SK-N-SH (cell line): Measurements from ENCODE around the gene MSX1. TPM values are rescaled to one million over a fixed set of nuclear protein-coding genes. Genes with fewer than 3 reads are reported as not detected.

ENCODE experiments used
- CTCF ChIA-PET: fragments of 300-600, 350-600 bp; formaldehyde crosslinking; extraction: SDS; loops from one replicate; lab custom pipeline; 2021; lab: Yijun Ruan, JAX
- POLR2A ChIA-PET: fragments of 350-600 bp; sonication (Branson Sonifier 250); formaldehyde crosslinking; extraction: SDS; loops from one replicate; lab custom pipeline; 2020; ENCODE audit warnings: antibody characterized with exemption, inconsistent platforms; lab: Yijun Ruan, JAX
- DNase-seq: peaks from one replicate; pipeline ENCODE4 v3.0.0; 2012
- H2AFZ ChIP-seq: fragments of 200-600 bp; sonication (generic); 2 replicates; pipeline ENCODE4 v1.8.1; 2016; ENCODE audit warnings: antibody characterized with exemption, mild to moderate bottlenecking, low read depth
- H3F3A ChIP-seq: fragments of 200-600 bp; sonication (generic); replicated peaks from 2 replicates; pipeline ENCODE3; 2016; ENCODE audit warnings: antibody characterized with exemption, mild to moderate bottlenecking; ENCODE audit not compliant: insufficient read depth
- H3K27ac ChIP-seq, 2 experiments: fragments of 200-500 bp in 1 of 2; fragments of 200-600 bp in 1 of 2; sonication (Bioruptor generic) in 1 of 2; sonication (generic), shearing (Covaris generic) in 1 of 2; 2 replicates each; pipeline versions ENCODE4 v1.5.1 to v1.6.1; 2014 to 2016; ENCODE audit warnings: low read depth in 2 of 2, inconsistent platforms in 1 of 2, low read length in 1 of 2, mild to moderate bottlenecking in 1 of 2, mixed read lengths in 1 of 2
- H3K27me3 ChIP-seq: fragments of 200-600 bp; sonication (generic), shearing (Covaris generic); 2 replicates; pipeline ENCODE4 v1.6.1; 2016; ENCODE audit warnings: mixed run types; ENCODE audit not compliant: insufficient read depth
- H3K36me3 ChIP-seq, 2 experiments: fragments of 200-500 bp in 1 of 2; fragments of 200-600 bp in 1 of 2; sonication (Bioruptor generic) in 1 of 2; sonication (generic) in 1 of 2; replicated peaks in 1 of 2; 2 replicates each; pipeline versions ENCODE3 to v1.5.1; 2014 to 2016; ENCODE audit warnings: low read length in 1 of 2, mild to moderate bottlenecking in 1 of 2; ENCODE audit not compliant: insufficient read depth in 2 of 2, control insufficient read depth in 1 of 2
- H3K4me1 ChIP-seq, 2 experiments: fragments of 200-500 bp in 1 of 2; fragments of 200-600 bp in 1 of 2; sonication (Bioruptor generic) in 1 of 2; sonication (generic), shearing (Covaris generic) in 1 of 2; 2 replicates each; pipeline versions ENCODE4 v1.5.1 to v1.6.1; 2014 to 2016; ENCODE audit warnings: low read depth in 1 of 2, low read length in 1 of 2, mixed run types in 1 of 2; ENCODE audit not compliant: insufficient read depth in 2 of 2, control insufficient read depth in 1 of 2
- H3K4me2 ChIP-seq: fragments of 200-600 bp; sonication (generic), shearing (Covaris generic); 2 replicates; pipeline ENCODE4 v1.6.1; 2017; ENCODE audit warnings: mixed run types
- H3K4me3 ChIP-seq, 2 experiments: fragments of 200-500 bp in 1 of 2; fragments of 200-600 bp in 1 of 2; sonication (Bioruptor generic) in 1 of 2; sonication (generic), shearing (Covaris generic) in 1 of 2; 2 replicates each; pipeline versions ENCODE4 v1.5.1 to v1.8.1; 2014 to 2016; ENCODE audit warnings: low read depth in 2 of 2, inconsistent platforms in 1 of 2, low read length in 1 of 2, mild to moderate bottlenecking in 1 of 2, mixed read lengths in 1 of 2, moderate library complexity in 1 of 2
- H3K79me2 ChIP-seq: fragments of 200-600 bp; sonication (generic); 2 replicates; pipeline ENCODE4 v1.8.1; 2017; ENCODE audit warnings: mild to moderate bottlenecking; ENCODE audit not compliant: insufficient read depth
- H3K9ac ChIP-seq: fragments of 200-600 bp; sonication (generic); 2 replicates; pipeline ENCODE4 v1.6.1; 2017; ENCODE audit warnings: mixed run types
- H3K9me2 ChIP-seq: fragments of 200-600 bp; sonication (generic); 2 replicates; pipeline ENCODE4 v1.6.1; 2017; ENCODE audit warnings: mixed run types
- H3K9me3 ChIP-seq: fragments of 200-600 bp; sonication (generic); 2 replicates; pipeline ENCODE4 v1.6.1; 2017; ENCODE audit warnings: mixed run types, mild to moderate bottlenecking, moderate library complexity
- H4K20me1 ChIP-seq: fragments of 200-600 bp; sonication (generic); 2 replicates; pipeline ENCODE4 v1.6.1; 2017; ENCODE audit warnings: mild to moderate bottlenecking, mixed run types; ENCODE audit not compliant: insufficient read depth
- EP300 ChIP-seq, 2 experiments: IDR thresholded peaks; 2 replicates each; pipeline versions ENCODE4 v1.4.0 to v1.6.1; 2012; ENCODE audit warnings: borderline replicate concordance in 1 of 2, low read depth in 1 of 2, low read length in 1 of 2
- EZH2phosphoT487 ChIP-seq: fragments of 200-600 bp; sonication (generic); IDR thresholded peaks from 2 replicates; pipeline ENCODE4 v1.6.1; 2017; ENCODE audit warnings: low read depth, mixed run types, mild to moderate bottlenecking, antibody characterized with exemption, moderate library complexity, borderline replicate concordance
- FOXJ3 ChIP-seq: sonication (generic); formaldehyde crosslinking; IDR thresholded peaks from 2 replicates; pipeline ENCODE4 v1.5.1; 2020; ENCODE audit warnings: mild to moderate bottlenecking, missing genetic modification reagents
- IRF3 ChIP-seq: fragments of 150-350 bp; IDR thresholded peaks from 2 replicates; pipeline ENCODE4 v1.6.1; 2016; ENCODE audit warnings: mild to moderate bottlenecking, low read depth, low read length
- MAX ChIP-seq: IDR thresholded peaks from 2 replicates; pipeline ENCODE4 v1.4.0; 2012; ENCODE audit warnings: low read depth
- NFIC ChIP-seq: IDR thresholded peaks from 2 replicates; pipeline ENCODE4 v1.4.0; 2012; ENCODE audit warnings: borderline replicate concordance
- PBX3 ChIP-seq: IDR thresholded peaks from 2 replicates; pipeline ENCODE4; 2012
- RAD21 ChIP-seq: IDR thresholded peaks from 2 replicates; pipeline ENCODE4 v1.6.1; 2012; ENCODE audit warnings: mild to moderate bottlenecking, low read length
- RCOR1 ChIP-seq: fragments of 150-350 bp; IDR thresholded peaks from 2 replicates; pipeline ENCODE4 v1.6.1; 2017; ENCODE audit warnings: antibody characterized with exemption, low read length
- RXRA ChIP-seq: IDR thresholded peaks from 2 replicates; pipeline ENCODE4 v1.4.0; 2012; ENCODE audit warnings: low read depth, mild to moderate bottlenecking, borderline replicate concordance
- SIN3A ChIP-seq: IDR thresholded peaks from 2 replicates; pipeline ENCODE4 v1.6.1; 2012; ENCODE audit warnings: low read depth, mild to moderate bottlenecking, low read length, moderate library complexity, borderline replicate concordance
- SMC3 ChIP-seq: IDR thresholded peaks from 2 replicates; pipeline ENCODE4 v1.6.1; 2012; ENCODE audit warnings: low read depth, low read length, improper control_type of control experiment
- TAF1 ChIP-seq: IDR thresholded peaks from 2 replicates; pipeline ENCODE4 v1.6.1; 2012; ENCODE audit warnings: low read depth, mild to moderate bottlenecking, low read length, moderate library complexity, borderline replicate concordance
- TEAD4 ChIP-seq: IDR thresholded peaks from 2 replicates; pipeline ENCODE4 v1.4.0; 2012; ENCODE audit warnings: mild to moderate bottlenecking, borderline replicate concordance; ENCODE audit not compliant: insufficient read depth
- USF1 ChIP-seq: IDR thresholded peaks from 2 replicates; pipeline ENCODE4 v1.4.0; 2012; ENCODE audit warnings: low read depth, borderline replicate concordance
- WGBS: methylation state at CpG from one replicate; pipeline ENCODE4 v1.1.6; 2017; ENCODE audit warnings: low lambda C conversion rate; 5-methylcytosine and 5-hydroxymethylcytosine counted together
- polyA plus RNA-seq, 3 experiments: library from polyadenylated mRNA; depleted of rRNA; stranded (reverse); fragments of >200 nt; gene quantifications; 2 replicates each; pipeline ENCODE4 v1.2.3, GENCODE V29; 2012

Gene MSX1
- polyA plus RNA-seq, 1 of the 3 experiments (the other 2 are of a cell fraction) = 2.1 TPM

GRCh38 chr4:4843635-4844291 lies 15.7 kb upstream of the MSX1 start:
- no peaks in the 10 kb centered on the region for H3K9me2 ChIP-seq
- no peaks in the 10 kb centered on the region for H3K79me2 ChIP-seq
- no peak overlapping the region for H3K27ac ChIP-seq
- WGBS = 36% methylated on average over 11 of the region's 16 CpGs
- TF ChIP-seq TAF1 (no peak), TEAD4 (no peak), FOXJ3 (CRISPR knock-in tag) (no peak), RAD21 (no peak), SIN3A (no peak), MAX (no peak), EP300 (IDR thresholded peaks at IDR 0.05; ENCODE audit: borderline replicate concordance in 1 of 2, low read depth in 1 of 2, low read length in 1 of 2) (no peak), NFIC (no peak), IRF3 (no peak), RXRA (no peak), SMC3 (no peak), PBX3 (no peak), EZH2phosphoT487 (no peak), RCOR1 (no peak), USF1 (no peak)
- no peak overlapping the region for H3K9ac ChIP-seq
- H3K9me3 ChIP-seq = no peaks in the 10 kb centered on the region
- POLR2A ChIA-PET = no interaction called here
- no peak overlapping the region for H3K4me3 ChIP-seq
- H4K20me1 ChIP-seq = no peaks in the 10 kb centered on the region
- H3K27me3 ChIP-seq = no peaks in the 10 kb centered on the region
- no peak for DNase-seq
- no peak overlapping the region for H3K4me2 ChIP-seq
- H3F3A ChIP-seq = no peaks in the 10 kb centered on the region
- no peak overlapping the region for H2AFZ ChIP-seq
- H3K4me1 ChIP-seq = no peaks in the 10 kb centered on the region
- no peaks in the 10 kb centered on the region for H3K36me3 ChIP-seq
- CTCF ChIA-PET = interaction anchor here (0.8 to 1.4 kb wide), 3 partner anchors 9 to 325 kb away, joined by 3 to 4 read pairs (median 3); no protein-coding TSS in a partner anchor
